K562 (cell line): ENCODE measurements around the gene NUDT21. TPM values are rescaled to one million over a fixed set of nuclear protein-coding genes. Genes with fewer than 3 reads are reported as not detected.

ENCODE experiments used
- ATF4 ChIP-seq: fragments of 450-650 bp; formaldehyde crosslinking; IDR thresholded peaks from 2 replicates; pipeline ENCODE4 v1.4.0; 2022; ENCODE audit warnings: mild to moderate bottlenecking, moderate library complexity
- BCL6 ChIP-seq: fragments of 250-450 bp; sonication (Bioruptor Pico); IDR thresholded peaks from 2 replicates; pipeline ENCODE4 v1.4.0; 2020
- GTF3C2 ChIP-seq: IDR thresholded peaks from 3 replicates; pipeline ENCODE4 v1.6.1; 2011; ENCODE audit warnings: borderline replicate concordance, mild to moderate bottlenecking, moderate library complexity; ENCODE audit not compliant: insufficient read length; ENCODE audit errors: extremely low read depth
- HBP1 ChIP-seq: fragments of 450-650 bp; formaldehyde crosslinking; IDR thresholded peaks from 2 replicates; pipeline ENCODE4 v1.4.0; 2022; ENCODE audit warnings: missing genetic modification characterization
- HES1 ChIP-seq: fragments of 450-650 bp; IDR thresholded peaks from 2 replicates; pipeline ENCODE4 v1.6.1; 2016; ENCODE audit warnings: low read depth, mild to moderate bottlenecking, moderate library complexity
- NFE2 ChIP-seq: IDR thresholded peaks from 2 replicates; pipeline ENCODE4 v1.6.1; 2014; ENCODE audit warnings: antibody characterized with exemption, low read depth
- TRIM24 ChIP-seq, 2 experiments: fragments of 450-650 bp; IDR thresholded peaks; 2 replicates each; pipeline ENCODE4 v1.6.1; 2016
- polyA plus RNA-seq, 8 experiments: library from polyadenylated mRNA; depleted of rRNA in 4 of 8; stranded (reverse) in 5 of 8; unstranded in 3 of 8; fragments of >200 nt; fragmentation: Nextera tagmentation in 2 of 8; fragmentation: Illumina TruSeq in 1 of 8; extraction: Ambion mirVana in 2 of 8; extraction: Trizol in 1 of 8; gene quantifications; 2 replicates each; pipeline versions ENCODE4 v1.2.1 to v1.2.3, GENCODE V29; 2011 to 2014; ENCODE audit warnings: inconsistent platforms in 1 of 8, missing spikeins in 1 of 8
- total RNA-seq, 7 experiments: library from RNA; depleted of rRNA in 6 of 7; stranded (reverse); fragments of >200 nt in 6 of 7; fragmentation: Illumina TruSeq in 2 of 7; extraction: Trizol in 2 of 7; gene quantifications; 2 replicates each; pipeline versions ENCODE4 v1.2.1 to v1.2.3, GENCODE V29; 2011 to 2021; ENCODE audit warnings: low replicate concordance in 1 of 7
- TF ChIP-seq, protein P1 (sequence below): fragments of 450-650 bp; IDR thresholded peaks from 2 replicates; pipeline ENCODE4 v1.6.1; 2016; ENCODE audit warnings: mild to moderate bottlenecking
- TF ChIP-seq, protein P2 (sequence below), 2 experiments: IDR thresholded peaks in 1 of 2; conservative IDR thresholded peaks in 1 of 2; 2 replicates each; pipeline ENCODE4 v1.6.1; 2016; ENCODE audit warnings: low read depth in 2 of 2, mild to moderate bottlenecking in 1 of 2, missing compliant biosample characterization in 1 of 2, missing genetic modification characterization in 1 of 2, moderate library complexity in 1 of 2

NUDT21 gene
- total and polyA plus RNA-seq, 9 of the 15 experiments (the other 6 are each of a cell fraction or from before 2014, with no cell fraction given) = 62.4 to 218 (median 121) TPM

- TF ChIP-seq GTF3C2 (no peak), HBP1 (CRISPR knock-in tag) (peak; percentile 86; the same call in 1 of the 2 replicates), ATF4 (CRISPR knock-in tag) (no peak), TRIM24 (IDR thresholded peaks at IDR 0.05) (no peak), HES1 (no peak), BCL6 (CRISPR knock-in tag) (no peak), NFE2 (0 out of 2 replicates have a peak, but pooled peaks have one; percentile 13)
- TF ChIP-seq, protein P1, sequence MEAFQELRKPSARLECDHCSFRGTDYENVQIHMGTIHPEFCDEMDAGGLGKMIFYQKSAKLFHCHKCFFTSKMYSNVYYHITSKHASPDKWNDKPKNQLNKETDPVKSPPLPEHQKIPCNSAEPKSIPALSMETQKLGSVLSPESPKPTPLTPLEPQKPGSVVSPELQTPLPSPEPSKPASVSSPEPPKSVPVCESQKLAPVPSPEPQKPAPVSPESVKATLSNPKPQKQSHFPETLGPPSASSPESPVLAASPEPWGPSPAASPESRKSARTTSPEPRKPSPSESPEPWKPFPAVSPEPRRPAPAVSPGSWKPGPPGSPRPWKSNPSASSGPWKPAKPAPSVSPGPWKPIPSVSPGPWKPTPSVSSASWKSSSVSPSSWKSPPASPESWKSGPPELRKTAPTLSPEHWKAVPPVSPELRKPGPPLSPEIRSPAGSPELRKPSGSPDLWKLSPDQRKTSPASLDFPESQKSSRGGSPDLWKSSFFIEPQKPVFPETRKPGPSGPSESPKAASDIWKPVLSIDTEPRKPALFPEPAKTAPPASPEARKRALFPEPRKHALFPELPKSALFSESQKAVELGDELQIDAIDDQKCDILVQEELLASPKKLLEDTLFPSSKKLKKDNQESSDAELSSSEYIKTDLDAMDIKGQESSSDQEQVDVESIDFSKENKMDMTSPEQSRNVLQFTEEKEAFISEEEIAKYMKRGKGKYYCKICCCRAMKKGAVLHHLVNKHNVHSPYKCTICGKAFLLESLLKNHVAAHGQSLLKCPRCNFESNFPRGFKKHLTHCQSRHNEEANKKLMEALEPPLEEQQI = no peak
- TF ChIP-seq, protein P2, sequence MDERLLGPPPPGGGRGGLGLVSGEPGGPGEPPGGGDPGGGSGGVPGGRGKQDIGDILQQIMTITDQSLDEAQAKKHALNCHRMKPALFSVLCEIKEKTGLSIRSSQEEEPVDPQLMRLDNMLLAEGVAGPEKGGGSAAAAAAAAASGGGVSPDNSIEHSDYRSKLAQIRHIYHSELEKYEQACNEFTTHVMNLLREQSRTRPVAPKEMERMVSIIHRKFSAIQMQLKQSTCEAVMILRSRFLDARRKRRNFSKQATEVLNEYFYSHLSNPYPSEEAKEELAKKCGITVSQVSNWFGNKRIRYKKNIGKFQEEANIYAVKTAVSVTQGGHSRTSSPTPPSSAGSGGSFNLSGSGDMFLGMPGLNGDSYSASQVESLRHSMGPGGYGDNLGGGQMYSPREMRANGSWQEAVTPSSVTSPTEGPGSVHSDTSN (CRISPR knock-in tag; IDR thresholded peaks at IDR 0.05; ENCODE audit: low read depth) = no peak
- TF ChIP-seq, protein P2 (tag; conservative IDR thresholded peaks at IDR 0.05; ENCODE audit: low read depth) = no peak
Measured at GRCh38 chr16:56450986-56451752, at the start of gene NUDT21, which contains the start of gene OGFOD1 (continued).
